NOMO-1 treated with dmso at 0.1 percent for 144 hours (cell line): ENCODE results near the gene MCHR2.
A peak's percentile ranks its signal among the peaks of the same experiment; 100 is the strongest.

Source experiments
- DNase-seq: peaks from one replicate; lab custom pipeline; 2025; ENCODE audit not compliant: unreplicated experiment; lab: John Stamatoyannopoulos, UW

Gene MCHR2

GRCh38 chr6:99905209-99906106 is 88.6 kb downstream of the MCHR2 start:
- DNase-seq, result peak; percentile 47

DNA sequence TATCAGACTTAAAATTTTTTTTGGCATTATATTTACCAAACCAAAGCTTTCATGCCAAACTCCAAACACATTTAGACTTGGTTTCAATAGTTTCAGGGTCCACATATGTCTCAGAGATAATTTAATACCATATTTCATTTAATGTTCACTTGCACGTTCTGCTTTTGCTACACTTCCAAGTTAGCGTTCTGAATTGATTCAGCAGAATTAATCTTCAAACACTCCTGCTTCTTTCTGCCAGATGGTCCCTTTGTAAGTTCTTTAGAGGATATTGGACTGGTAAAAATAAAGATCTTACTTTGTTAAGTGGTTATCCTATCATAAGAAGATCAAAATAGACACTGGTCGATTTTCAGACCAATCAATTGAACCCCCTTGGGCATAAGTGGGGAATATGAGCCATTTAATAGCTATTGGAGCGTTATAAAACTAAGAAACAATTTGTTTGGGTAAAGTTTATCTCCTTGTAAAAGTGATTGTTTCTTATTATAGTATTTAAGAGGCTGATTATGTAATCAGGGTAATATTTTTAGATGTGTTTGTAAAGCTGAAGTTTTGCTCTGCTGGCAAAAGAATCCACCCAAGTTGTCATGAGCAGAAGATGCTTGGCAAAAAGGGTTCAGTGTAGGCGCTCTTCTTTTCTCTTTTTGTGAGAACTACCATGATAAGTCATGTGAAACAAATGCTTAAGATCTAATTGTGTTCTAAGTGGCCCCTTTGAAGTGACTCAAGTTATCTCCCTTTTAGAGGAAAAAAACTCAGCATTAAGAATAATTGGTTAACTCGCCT is 92.2 kb downstream of the MCHR2 start:
- DNase-seq, result no peak

DNA sequence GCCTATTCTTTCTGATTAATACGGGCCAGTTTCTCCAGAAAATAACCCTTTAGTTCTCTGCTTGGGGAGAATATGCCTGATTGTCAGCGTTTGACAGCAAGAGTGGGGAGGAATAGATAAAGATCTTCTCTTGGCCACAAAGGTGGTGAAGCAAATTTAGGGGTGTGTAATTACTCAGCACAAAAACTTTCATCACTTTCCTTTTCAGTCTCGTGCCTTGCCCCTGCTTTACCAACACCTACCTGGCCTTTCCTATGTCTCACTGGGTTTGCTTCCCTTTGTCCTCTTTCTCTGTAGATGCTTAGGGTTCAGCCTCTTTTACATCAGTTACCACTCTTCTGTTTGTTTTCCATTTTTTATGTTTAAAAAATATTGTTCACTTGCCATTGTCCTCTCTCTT is 99.2 kb downstream of the MCHR2 start:
- DNase-seq, result no peak

- DNase-seq, result no peak
Measured at GRCh38 chr6:99887066-99887465, 107.0 kb downstream of the MCHR2 start.

DNA sequence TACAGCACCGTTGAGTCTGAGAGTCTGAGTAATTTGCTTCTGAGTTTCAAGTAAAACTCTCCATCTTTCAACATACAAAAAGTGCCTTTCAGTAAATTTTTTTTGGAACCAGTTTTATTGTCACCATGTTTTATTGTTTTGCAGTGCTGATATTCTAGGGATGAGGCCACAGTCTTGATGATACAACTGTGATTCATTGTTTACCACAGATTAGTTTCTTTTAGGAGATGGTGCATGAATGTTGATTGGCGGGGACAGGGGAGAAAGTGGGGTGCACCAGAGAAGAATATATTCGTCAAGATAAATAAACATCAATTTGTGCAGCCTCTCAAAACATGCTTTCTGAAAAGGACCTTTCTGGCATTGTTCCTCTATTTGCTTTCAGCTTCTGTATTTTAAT is 109.0 kb downstream of the MCHR2 start:
- DNase-seq, result no peak

GRCh38 chr6:99882128-99882702 is 111.8 kb downstream of the MCHR2 start:
- DNase-seq, result no peak

- DNase-seq, result no peak
Measured at GRCh38 chr6:99879431-99879830, 114.6 kb downstream of the MCHR2 start.

GRCh38 chr6:99875068-99875467 is 119.0 kb downstream of the MCHR2 start:
- DNase-seq, result no peak

DNA sequence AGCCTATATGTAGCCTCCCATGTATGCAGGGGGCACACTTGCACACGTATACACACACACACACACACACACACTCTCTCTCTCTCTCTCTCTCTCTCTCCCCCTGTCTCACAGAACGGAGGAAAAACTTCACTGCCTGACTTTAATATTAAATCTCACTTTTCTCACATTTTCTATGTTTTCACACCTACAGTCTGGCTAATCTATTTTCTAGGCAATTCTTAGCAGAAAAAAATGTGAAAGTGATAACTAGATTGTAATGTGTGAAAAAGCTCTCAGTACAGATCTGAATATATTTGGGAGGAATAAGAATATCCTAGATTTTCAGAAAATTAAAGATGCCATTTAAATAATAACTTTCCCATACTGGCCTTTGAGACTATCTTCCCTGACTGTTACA is 120.9 kb downstream of the MCHR2 start:
- no peak for DNase-seq

DNA sequence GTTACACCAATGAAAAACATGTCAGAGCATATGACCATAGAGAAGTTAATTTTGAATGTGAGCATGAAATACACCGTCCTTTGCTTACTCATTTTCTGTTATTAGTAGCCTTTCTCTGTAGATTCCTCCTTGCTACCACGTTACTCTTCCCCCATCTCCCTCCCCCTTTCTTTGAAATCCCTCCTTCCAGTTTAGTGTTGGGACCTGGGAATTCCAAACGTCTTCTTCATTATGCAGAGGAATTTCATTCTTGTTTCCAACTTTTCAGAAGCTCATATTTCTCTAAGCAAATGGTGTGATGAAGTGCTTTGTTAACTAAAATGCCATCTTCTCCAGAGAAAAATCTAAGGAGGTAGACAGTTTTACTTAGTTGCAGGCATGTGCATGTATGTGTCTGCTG is 122.4 kb downstream of the MCHR2 start:
- no peak for DNase-seq
